Body of pancreas (tissue), 4 donors: Measurements from ENCODE around the gene FGF12. TPM values are rescaled to one million over a fixed set of nuclear protein-coding genes. Genes with fewer than 3 reads are reported as not detected.

ENCODE experiments used
- ATAC-seq: fragments of 150-250 bp; one replicate; pipeline ENCODE4 v1.9.1; 2016
- DNase-seq, 4 donors: peaks; one replicate each; pipeline ENCODE4 v3.0.0-alpha.2; 2019
- H3K27ac ChIP-seq, 4 donors: fragments of 200-600 bp; sonication (generic); 1 replicate in 3 of 4; 2 replicates in 1 of 4; pipeline versions ENCODE4 v1.5.1 to v1.6.1; 2016 to 2019; ENCODE audit warnings: mild to moderate bottlenecking in 1 of 4, mixed read lengths in 1 of 4, moderate library complexity in 1 of 4
- H3K27me3 ChIP-seq, 2 donors: fragments of 200-600 bp; sonication (generic); one replicate each; pipeline ENCODE4 v1.6.0; 2016; ENCODE audit warnings: mild to moderate bottlenecking in 1 of 2
- H3K36me3 ChIP-seq, 2 donors: fragments of 200-600 bp; sonication (generic); replicated peaks in 1 of 2; 2 replicates each; pipeline ENCODE4 v1.5.1; 2016; ENCODE audit warnings: low read depth in 2 of 2; ENCODE audit not compliant: insufficient read depth in 1 of 2
- H3K4me1 ChIP-seq: fragments of 200-600 bp; sonication (generic); one replicate; pipeline ENCODE4 v1.6.0; 2016
- H3K4me3 ChIP-seq, 2 donors: fragments of 200-600 bp; sonication (generic); 1 replicate in 1 of 2; 2 replicates in 1 of 2; pipeline ENCODE4 v1.5.1; 2016 to 2019
- H3K9me3 ChIP-seq, 3 donors: fragments of 200-600 bp; sonication (generic); 1 replicate in 2 of 3; 2 replicates in 1 of 3; pipeline ENCODE4 v1.5.1; 2016
- CTCF ChIP-seq, 7 experiments: fragments of 450-650 bp in 4 of 7; fragments of 200-600 bp in 3 of 7; sonication (generic) in 3 of 7; IDR thresholded peaks; one replicate each; pipeline ENCODE4 v1.5.1; 2016 to 2019; ENCODE audit warnings: antibody characterized with exemption in 7 of 7
- POLR2A ChIP-seq, 3 donors: fragments of 450-650 bp; IDR thresholded peaks; one replicate each; pipeline ENCODE4 v1.6.1; 2016; ENCODE audit warnings: antibody characterized with exemption in 3 of 3, mild to moderate bottlenecking in 2 of 3
- WGBS, 2 donors: methylation state at CpG; one replicate each; pipeline ENCODE4 v1.1.5; 2017; 5-methylcytosine and 5-hydroxymethylcytosine counted together
- intact Hi-C: fragments of 100-400 bp; cut with DNase I; formaldehyde crosslinking; loops from one replicate; pipeline ENCODE4 v1.15.1; 2023
- total RNA-seq, 2 donors: library from RNA; depleted of rRNA; stranded (reverse); fragments of >200 nt; gene quantifications; one replicate each; pipeline ENCODE4 v1.1.0, GENCODE V29; 2016

The FGF12 gene
- total RNA-seq, 2 donors from 2014 or later: 0.99 to 2.3 TPM

- TF ChIP-seq POLR2A (IDR thresholded peaks at IDR 0.05): no peak
- TF ChIP-seq CTCF (IDR thresholded peaks at IDR 0.05): no peak
- DNase-seq: no peak
- no peaks in the 10 kb centered on the region for H3K36me3 ChIP-seq
- no peak overlapping the region for H3K27ac ChIP-seq
- intact Hi-C loops: no loop called here
- H3K4me3 ChIP-seq: no peak overlapping the region
- no peaks in the 10 kb centered on the region for H3K27me3 ChIP-seq
- no peaks in the 10 kb centered on the region for H3K9me3 ChIP-seq
- no peak for ATAC-seq
- H3K4me1 ChIP-seq: no peaks in the 10 kb centered on the region
- 52 to 62% methylated on average over 1 of the region's 1 CpG for whole genome bisulfite sequencing, 2 donors
These were observed 480.3 kb downstream of the FGF12 start for GRCh38 chr3:192246847-192247559.

- Histone ChIP-seq H3K27me3 (no peaks in the 10 kb centered on the region), H3K36me3 (no peaks in the 10 kb centered on the region), H3K4me3 (no peak overlapping the region), H3K4me1 (no peaks in the 10 kb centered on the region), H3K27ac (no peak overlapping the region), H3K9me3 (no peaks in the 10 kb centered on the region)
- DNase-seq (no peak), ATAC-seq (no peak)
- intact Hi-C loops: no loop called here
- 67 to 85% methylated on average over 1 of the region's 1 CpG for WGBS, 2 donors
- TF ChIP-seq CTCF (IDR thresholded peaks at IDR 0.05): no peak
- no peak for TF ChIP-seq POLR2A (IDR thresholded peaks at IDR 0.05)
These were observed 482.8 kb downstream of the FGF12 start for GRCh38 chr3:192244591-192244990.

- WGBS, 2 donors: 77 to 91% methylated on average over 1 of the region's 1 CpG
- H3K27me3 ChIP-seq: no peaks in the 10 kb centered on the region
- intact Hi-C loops: no loop called here
- no peaks in the 10 kb centered on the region for H3K4me1 ChIP-seq
- no peak overlapping the region for H3K27ac ChIP-seq
- no peaks in the 10 kb centered on the region for H3K36me3 ChIP-seq
- no peaks in the 10 kb centered on the region for H3K9me3 ChIP-seq
- TF ChIP-seq CTCF (IDR thresholded peaks at IDR 0.05) (no peak), POLR2A (IDR thresholded peaks at IDR 0.05) (no peak)
- H3K4me3 ChIP-seq: no peak overlapping the region
- no peak for ATAC-seq
- DNase-seq: no peak
These were observed 487.4 kb downstream of the FGF12 start for GRCh38 chr3:192239956-192240355.

GRCh38 chr3:192237992-192238608 is 489.2 kb downstream of the FGF12 start:
- intact Hi-C loops: no loop called here

More at GRCh38 chr3:192237992-192238608, 489.2 kb downstream of the FGF12 start:
- WGBS, 2 donors: 58 to 73% methylated on average over 4 of the region's 4 CpGs
- DNase-seq: no peak
- Histone ChIP-seq H3K4me1 (no peaks in the 10 kb centered on the region), H3K36me3 (no peaks in the 10 kb centered on the region), H3K27me3 (no peaks in the 10 kb centered on the region), H3K9me3 (no peaks in the 10 kb centered on the region), H3K4me3 (no peak overlapping the region), H3K27ac (no peak overlapping the region)
- no peak for ATAC-seq
- TF ChIP-seq CTCF (IDR thresholded peaks at IDR 0.05): no peak
- no peak for TF ChIP-seq POLR2A (IDR thresholded peaks at IDR 0.05)
